GM18502 (cell line): ENCODE data around the gene RBBP8.

Source experiments
- ATAC-seq: cut with Tn5 transposase; IDR thresholded peaks from one replicate; pipeline ENCODE4 v1.9.1; 2021; ENCODE audit warnings: mild to moderate bottlenecking; ENCODE audit not compliant: unreplicated experiment, poor library complexity

RBBP8 gene

GRCh38 chr18:22987547-22988189, 54.5 kb downstream of the RBBP8 start:
- ATAC-seq, result no peak

GRCh38 chr18:22988208-22988607, 55.1 kb downstream of the RBBP8 start:
- ATAC-seq, result no peak

- ATAC-seq, result no peak
Observed at GRCh38 chr18:22998344-22998743, 65.2 kb downstream of the RBBP8 start.

GRCh38 chr18:22999212-22999611, 66.1 kb downstream of the RBBP8 start:
- no peak for ATAC-seq

GRCh38 chr18:22999647-23000046, 66.5 kb downstream of the RBBP8 start:
- no peak for ATAC-seq

GRCh38 chr18:23003289-23003688, 70.2 kb downstream of the RBBP8 start:
- no peak for ATAC-seq

GRCh38 chr18:23012249-23012648, 79.1 kb downstream of the RBBP8 start:
- no peak for ATAC-seq

- no peak for ATAC-seq
Observed at GRCh38 chr18:23020555-23021294, 87.6 kb downstream of the RBBP8 start.

- ATAC-seq, result no peak
Observed at GRCh38 chr18:23021623-23022022, 88.5 kb downstream of the RBBP8 start.

GRCh38 chr18:23032030-23032582, 99.0 kb downstream of the RBBP8 start:
- ATAC-seq, result no peak

- ATAC-seq, result no peak
Observed at GRCh38 chr18:23033056-23033455, 99.9 kb downstream of the RBBP8 start.

- no peak for ATAC-seq
Observed at GRCh38 chr18:23036660-23037201, 103.6 kb downstream of the RBBP8 start.

- no peak for ATAC-seq
Observed at GRCh38 chr18:23037646-23038045, 104.5 kb downstream of the RBBP8 start.

- no peak for ATAC-seq
Observed at GRCh38 chr18:23038712-23039111, 105.6 kb downstream of the RBBP8 start.

GRCh38 chr18:23042133-23042532, 109.0 kb downstream of the RBBP8 start:
- ATAC-seq, result no peak

GRCh38 chr18:23043803-23044376, 110.8 kb downstream of the RBBP8 start:
- ATAC-seq, result no peak

GRCh38 chr18:23049698-23050373, 116.7 kb downstream of the RBBP8 start:
- ATAC-seq, result no peak

GRCh38 chr18:23053776-23054457, 120.8 kb downstream of the RBBP8 start:
- no peak for ATAC-seq

GRCh38 chr18:23054553-23054952, 121.4 kb downstream of the RBBP8 start:
- ATAC-seq, result no peak

GRCh38 chr18:23056315-23056714, 123.2 kb downstream of the RBBP8 start:
- ATAC-seq, result no peak
